Stimulated activated naive CD8-positive, alpha-beta T cell treated with anti-CD3 and anti-CD28 coated beads, Interleukin-15, Interleukin-2, amounts not matched to agents 100 U/mL and 50 U/mL, for 24 hours (primary cell): ENCODE results near the gene NCOA4.
A peak's percentile ranks its signal among the peaks of the same experiment; 100 is the strongest.
"Not testable (repeated sequence)": the region's sequence is repeated elsewhere in the genome, so short reads cannot be mapped to it uniquely, and the experiment has no call there.

ENCODE experiments used
- ATAC-seq: fragments of 150-1000 bp; cut with Tn5 transposase; one replicate; pipeline ENCODE4 v1.10.0; 2021
- DNase-seq: peaks from one replicate; pipeline ENCODE4 v3.0.0; 2021

The NCOA4 gene

DNA sequence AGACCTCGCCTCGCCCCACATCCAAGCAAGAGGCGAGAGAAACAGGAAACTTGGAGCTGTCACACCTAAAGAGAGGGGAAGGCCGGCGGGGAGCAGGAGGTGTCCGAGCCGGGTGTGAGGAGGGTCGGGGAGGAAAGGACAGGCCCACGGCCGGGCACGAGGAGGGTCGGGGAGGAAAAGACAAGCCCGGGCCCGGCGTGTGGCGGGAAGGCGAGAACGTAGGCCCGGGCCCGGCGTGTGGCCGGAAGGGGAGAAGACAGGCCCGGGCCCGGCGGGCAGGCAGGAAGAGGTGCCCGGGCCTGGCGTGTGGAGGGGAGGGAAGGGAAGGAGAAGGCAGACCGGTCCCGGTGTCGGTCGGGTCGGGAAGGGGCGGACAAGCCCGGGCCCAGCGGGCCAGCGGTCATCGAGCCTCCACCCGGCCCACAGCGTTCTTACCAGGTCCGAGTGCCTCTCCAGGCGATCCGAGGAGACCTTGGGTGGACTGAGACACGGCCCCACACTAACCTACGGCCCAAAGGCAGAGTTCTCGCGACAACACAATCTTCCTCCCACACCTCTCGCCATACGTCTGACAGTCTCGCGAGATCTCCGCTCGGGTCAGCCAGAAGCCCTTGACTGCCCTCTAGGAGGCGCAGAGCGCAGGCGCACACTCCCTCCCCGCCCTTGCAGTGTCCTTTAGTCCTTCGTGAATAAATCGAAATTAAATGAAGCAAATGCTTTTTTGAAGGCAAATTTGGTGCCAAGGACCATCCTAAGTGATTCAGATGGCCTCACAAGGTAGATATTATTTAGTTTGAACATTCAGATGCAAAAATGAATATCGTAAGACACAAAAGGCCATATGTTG, at the start of gene NCOA4:
Gene NCOA4 (minus strand): TSS at position 533 of the 847 bp plus-strand sequence. CDS start 13,943 bp downstream, outside the sequence.
- DNase-seq (peak; percentile 96), ATAC-seq (peak; percentile 98)

DNA sequence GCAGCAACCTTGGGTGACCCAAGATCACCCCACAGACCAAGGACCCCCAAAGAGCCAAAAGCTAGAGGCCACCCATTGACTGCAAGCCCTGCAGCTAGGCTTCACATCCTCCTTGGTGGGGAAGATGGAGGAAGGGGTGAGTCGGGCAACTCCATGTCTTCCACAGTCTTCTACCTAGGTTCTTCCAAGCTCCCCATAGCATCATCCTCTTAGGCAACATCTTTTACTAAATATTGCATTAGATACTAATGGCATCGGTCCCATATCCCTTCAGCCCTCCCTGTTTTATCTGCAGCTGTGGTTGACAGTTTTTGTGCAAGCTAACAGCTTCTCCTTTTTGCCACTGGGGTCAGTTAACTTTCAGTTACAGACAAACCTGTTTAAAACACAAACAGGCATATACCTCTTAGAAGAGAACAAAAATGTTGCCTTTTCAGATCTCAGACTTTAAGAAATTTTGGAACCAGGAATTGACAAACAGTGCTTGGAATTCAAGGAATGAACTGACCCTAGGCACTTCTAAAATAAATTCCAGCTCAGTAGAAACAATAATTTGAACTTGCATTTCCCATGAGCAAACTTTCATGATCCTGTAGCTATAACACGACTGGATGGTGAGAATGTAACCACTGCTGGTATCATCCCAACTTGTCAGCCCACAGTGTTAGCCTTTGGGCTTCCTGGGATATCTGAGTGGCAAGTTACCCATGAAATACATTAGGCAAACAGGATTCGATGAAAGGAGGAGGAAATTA, 49.6 kb upstream of the NCOA4 start:
- ATAC-seq, result no peak
- no peak for DNase-seq

DNA sequence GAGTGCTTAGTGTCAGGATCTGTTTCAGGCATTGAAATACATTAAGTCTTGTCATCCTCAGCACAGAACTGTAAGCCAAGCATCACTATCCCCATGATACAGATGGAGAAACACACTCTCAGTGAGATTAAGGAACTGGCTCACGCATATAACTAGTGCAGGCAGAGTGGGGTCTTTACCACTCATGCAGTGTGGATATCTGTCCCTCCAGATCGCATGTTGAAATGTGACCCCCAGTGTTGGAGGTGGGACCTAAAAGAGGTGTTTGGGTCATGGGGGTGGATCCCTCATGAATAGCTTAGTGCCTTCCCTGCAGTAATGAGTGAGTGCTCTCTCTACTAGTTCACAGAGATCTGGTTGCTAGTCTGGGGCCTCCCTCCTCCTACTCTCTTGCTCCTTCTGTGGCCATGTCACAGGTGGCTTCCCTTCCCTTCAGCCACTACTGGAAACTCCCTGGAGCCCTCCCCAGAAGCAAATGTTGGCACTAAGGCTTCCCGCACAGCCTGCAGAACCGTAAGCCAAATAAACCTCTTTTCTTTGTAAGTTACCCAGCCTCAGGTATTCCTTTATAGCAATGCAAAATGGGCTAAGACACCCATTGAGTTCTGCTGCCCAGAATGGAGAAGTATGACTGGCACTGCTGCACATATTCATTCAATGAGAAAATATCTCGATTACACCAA, 47.4 kb upstream of the NCOA4 start:
- ATAC-seq (no peak), DNase-seq (no peak)

DNA sequence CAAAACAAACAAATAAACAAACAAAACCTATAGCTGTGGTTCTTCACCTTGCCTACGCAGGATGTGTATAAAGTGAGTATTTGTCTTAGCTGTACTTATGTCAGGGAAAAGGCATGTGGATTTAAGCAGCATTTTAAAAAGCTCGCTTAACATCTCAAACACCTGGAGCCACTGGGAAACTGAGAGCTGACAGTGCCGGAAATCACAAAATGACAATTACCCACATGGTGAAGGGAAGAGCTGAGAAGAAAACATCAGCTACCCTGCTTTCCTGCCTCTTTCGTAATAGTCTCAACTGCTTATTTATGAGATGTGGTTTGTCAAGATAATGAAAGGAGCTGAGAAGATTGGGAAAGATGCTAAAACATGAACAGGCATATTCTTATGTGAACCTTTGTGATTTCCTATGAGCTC, 46.7 kb upstream of the NCOA4 start:
- ATAC-seq, result no peak

DNA sequence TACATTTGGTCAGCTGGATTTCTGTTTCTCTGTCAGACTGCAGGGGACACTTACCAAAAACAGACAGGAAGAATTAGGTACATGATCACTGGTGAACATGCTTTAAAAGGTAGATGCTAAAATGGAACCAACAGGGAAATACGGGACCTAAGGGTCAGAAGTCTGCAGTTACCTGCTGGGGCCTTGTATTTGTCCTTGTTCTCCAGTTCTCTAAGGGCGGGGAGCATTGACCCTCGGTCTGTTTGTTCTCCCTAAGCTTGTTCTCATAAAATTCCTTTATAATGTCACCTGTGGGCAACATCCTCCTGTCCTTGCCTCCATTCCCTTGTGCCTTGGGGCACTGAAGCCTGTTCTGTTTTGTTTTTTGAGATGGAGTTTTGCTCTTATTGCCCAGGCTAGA, 45.4 kb upstream of the NCOA4 start:
- DNase-seq (no peak), ATAC-seq (no peak)

More for the DNA sequence above, 46.7 kb upstream of the NCOA4 start:
- DNase-seq, result no peak

DNA sequence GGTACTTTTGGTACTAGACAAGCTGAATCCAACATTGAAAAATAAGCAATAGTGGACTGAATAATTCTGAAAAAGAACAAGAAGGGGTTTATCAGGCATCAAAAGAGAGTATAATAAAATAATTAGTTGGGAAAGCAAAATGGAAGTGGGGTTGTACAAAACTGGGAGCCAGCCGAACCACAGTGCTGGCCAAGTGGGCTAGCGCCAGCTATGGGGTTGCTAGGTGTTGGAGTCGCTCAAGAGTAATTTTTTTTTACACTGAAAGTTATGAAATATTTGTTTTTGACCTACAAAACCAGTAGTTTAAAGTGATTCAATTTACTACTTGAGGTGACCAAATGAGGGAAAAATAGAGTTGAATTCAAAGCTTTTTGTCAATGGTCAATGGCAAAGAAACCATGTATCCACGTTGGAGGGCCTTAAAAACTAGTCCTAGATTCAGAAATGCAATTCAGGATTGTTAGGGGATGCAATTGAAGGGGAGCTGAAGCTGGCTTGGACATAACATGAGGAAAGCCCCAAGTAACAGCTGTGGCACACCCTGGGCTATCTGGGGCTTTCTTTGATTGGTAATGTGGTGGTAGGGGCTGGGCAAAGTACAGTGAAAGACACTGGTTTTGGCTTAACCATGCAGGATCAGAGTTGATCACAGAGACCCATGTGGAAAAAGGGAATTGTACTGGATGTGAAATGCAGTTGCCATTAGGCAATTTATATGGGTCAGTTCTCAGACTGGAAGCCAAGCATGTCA, 43.9 kb upstream of the NCOA4 start:
- DNase-seq (no peak), ATAC-seq (no peak)

DNA sequence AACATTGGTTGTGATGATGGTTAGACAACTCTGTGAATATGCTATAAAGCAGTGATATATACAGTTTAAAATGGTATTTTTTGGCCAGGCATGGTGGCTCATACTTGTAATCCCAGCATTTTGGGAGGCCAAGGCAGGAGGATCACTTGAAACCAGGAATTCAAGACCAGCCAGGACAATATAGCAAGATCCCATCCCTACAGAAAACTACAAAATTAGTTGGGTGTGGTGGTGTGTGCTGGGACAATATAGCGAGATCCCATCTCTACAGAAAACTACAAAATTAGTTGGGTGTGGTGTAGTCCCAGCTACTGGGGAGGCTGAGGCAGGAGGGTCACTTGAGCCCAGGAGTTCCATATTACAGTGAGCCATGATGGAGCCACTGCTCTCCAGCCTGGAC, 43.1 kb upstream of the NCOA4 start:
- DNase-seq (no peak), ATAC-seq (no peak)

DNA sequence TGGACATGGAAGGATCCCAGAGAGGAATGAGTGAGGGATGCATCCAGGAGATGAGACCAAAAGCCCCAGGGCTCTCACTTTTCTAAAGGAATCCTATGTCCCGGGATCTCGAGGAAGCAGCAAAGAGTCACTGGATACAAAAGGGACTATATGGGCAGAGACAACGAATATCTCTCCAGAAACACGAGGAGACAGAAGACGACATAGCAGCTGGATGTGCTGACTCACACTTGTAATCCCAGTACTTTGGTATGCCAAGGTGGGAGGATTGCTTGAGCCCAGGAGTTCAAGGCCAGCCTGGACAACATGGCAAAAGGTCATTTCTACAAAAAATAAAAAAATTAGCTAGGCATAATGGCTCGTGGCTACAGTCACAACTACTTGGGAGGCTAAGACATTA, 40.3 kb upstream of the NCOA4 start:
- DNase-seq, result no peak
- no peak for ATAC-seq

DNA sequence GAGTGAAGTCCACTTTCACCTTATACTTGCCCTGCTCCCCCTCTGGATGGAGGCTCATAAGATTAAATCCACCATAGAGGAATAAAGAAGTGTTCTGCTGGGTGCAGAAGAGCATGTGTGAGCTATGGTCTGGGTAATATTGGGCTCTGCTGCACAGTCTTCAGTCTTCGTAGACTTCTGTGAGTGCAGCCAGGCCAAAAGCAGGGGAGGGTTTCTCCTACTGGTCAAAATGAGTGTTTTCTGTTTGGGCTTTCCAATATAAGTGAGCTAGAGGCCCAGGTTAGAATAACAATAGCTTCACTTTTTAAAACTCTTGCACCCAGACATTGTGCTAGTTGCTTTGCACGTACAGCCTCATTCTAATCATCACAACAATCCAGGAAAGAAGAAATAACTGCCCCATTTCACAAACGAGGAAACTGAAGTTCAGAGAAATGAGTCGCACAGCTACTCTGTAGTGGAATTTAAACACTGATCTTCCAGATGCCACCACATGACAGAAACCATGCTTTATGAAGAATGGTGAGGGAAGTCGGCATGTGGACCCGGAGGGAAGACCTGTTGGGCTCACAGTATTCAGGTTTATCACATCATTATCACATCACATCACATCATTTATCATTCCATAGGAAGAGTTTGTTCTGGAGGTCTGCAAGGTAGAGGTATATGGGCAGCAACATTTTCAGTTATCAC, 39.5 kb upstream of the NCOA4 start:
- DNase-seq (no peak), ATAC-seq (no peak)

DNA sequence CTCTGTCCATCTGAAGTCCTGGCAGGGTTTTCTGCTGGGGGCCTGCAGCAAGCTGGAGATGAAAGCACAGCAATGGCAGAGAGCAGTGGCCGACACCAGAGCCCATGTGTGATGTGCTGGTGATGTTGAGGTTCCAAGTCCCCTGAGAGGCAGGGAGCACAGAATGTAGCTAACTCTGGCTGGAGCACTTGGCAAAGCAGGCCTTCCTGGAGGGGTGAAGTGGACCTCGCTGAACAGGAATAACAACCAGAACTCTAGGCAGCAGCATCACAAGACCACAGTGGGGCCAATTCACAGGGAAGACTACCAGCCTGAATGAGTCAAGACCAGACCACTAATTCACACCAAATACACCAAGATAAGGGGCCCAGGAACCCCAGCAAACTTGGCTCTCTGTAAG, 38.5 kb upstream of the NCOA4 start:
- ATAC-seq (no peak), DNase-seq (no peak)

DNA sequence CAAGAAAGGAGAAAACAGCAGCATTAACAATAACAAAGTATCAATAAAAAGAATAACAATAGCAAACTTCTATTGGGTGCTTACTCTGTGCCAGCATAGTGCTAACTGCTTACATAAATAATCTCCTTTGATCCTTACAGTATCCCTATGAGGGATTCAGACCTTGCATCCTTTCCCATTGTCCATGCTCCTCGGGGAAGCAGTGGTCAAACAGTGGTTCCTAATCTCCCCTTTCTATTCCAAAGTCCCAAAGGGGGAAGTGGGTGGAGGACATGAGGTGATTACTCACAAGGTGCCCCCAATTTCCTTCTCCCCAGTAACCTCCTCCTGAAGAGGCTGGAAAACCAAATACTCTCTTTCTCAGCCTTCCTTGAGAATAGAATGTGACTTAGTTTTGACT, 37.7 kb upstream of the NCOA4 start:
- ATAC-seq, result no peak
- no peak for DNase-seq

DNA sequence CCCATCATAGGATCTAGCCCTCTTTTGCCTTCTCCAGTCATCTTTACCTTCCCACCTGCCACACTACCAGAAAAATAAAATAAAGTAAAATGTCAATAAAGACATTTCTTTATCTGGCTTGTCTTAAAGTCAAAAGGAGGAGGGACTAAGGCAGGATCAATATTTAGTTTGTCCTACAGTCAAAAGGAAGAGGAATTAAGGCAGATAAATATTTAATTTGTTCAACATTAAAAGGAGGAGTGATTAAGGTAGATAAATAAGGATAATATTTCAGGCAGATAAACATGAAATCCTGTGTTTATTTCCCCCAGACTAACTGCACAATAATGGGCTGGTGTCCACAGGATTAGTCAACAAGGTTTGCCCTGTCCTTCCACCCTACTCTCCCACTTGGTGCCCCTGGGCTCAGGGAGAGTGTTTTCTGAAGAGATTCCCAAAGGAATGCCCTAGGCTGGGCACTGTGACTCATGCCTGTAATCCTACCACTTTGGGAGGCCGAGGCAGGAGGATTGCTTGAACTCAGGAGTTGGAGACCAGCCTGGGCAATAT, 33.9 kb upstream of the NCOA4 start:
- no peak for DNase-seq
- no peak for ATAC-seq

DNA sequence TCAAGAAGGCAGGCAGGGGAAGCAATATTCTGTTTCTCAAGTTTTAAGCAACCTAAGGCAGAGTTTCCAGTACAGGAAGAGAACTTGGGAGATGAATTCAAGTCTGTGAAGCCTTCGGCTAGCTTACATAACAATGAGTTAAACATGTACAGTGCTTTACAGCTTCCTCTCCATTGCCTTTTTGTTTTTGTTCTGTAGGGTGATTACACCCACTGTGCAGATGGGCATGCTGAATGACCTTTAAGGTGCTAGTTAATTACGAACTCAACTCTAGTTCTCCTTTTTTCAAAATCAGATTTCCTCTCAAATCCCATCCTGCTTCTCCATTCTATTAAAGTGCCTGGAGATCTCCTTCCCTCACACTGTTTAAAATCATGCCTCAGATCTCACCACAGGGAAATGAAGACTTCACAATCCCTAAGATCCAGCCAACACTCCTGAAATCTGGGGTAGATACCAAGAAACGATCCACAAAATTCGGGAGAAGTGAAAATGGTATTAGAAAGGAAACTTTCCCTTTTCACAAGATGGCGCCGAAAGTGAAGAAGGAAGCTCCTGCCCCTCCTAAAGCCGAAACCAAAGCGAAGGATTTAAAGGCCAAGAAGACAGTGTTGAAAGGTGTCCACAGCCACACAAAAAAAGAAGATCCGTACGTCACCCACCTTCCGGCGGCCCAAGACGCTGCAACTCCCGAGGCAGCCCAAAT, 32.5 kb upstream of the NCOA4 start:
- DNase-seq (no peak), ATAC-seq (no peak)

DNA sequence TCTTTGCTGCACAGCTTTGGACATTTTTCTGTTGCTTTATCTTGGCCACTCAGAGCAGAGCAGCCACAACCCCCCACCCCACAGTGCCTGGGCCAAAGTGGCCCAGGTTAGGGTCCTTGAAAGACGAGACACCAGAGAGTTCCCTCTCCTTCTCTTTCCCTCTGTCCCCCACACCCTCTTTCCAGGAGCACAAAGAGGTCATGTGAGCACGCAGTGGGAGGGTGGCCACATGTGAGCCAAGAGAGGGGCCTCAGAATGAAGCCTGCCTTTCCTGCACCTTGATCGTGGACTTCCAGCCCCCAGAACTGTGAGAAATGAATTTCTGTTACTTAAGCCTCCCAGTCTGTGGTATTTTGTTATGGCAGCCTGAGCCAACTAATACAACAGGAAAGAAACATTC, 30.3 kb upstream of the NCOA4 start:
- DNase-seq (no peak), ATAC-seq (no peak)

DNA sequence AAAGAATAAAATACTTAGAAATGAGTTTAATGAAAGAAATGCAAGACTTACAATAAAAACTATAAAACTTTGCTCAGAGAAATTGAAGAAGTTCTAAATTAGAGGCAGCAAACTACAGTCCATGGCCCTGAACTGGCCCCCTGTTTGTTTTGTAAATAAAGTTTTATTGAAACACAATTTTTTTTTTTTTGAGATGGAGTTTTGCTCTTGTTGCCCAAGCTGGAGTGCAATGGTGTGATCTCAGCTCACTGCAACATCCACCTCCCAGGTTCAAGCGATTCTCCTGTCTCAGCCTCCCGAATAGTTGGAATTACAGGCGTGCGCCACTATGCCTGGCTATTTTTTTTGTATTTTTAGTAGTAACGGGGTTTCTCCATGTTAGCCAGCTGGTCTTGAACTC, 27.5 kb upstream of the NCOA4 start:
- not testable (repeated sequence) for ATAC-seq, DNase-seq

DNA sequence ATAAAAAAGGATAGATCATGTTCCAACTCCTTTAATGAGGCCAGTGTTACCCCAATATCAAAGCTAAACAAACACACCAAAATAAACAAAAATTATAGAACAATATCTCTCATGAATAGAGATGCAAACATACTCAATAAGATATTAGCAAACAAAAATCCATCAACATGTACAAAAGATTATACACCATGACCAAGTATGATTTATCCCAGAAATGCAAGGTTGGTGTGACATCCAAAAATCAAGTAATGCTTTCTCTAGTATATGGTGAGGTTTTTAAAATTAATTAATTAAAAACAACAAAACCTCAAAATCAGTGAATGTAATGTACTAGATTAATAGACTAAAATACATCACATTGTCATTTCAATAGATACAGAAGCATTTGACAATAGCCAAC, 26.6 kb upstream of the NCOA4 start:
- ATAC-seq, result no peak
- no peak for DNase-seq

DNA sequence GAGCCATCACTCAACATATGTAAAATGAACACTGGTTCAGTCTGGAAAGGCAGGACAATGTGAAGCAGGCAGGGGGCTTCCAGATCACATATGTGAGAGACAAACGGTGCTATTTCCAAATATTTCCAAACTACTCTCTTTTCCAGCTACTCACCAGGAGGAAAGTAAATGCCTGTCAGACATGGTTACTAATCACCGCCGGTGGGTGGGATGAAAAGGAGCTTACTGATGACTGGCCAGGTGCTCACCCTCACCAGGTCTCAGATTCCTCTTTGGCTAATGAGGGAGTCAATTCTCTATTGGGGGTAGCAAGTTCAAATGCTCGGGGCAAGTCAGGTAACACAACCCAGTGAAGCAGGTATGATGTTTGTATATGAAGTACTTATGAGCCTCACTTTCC, 25.3 kb upstream of the NCOA4 start:
- no peak for DNase-seq
- no peak for ATAC-seq

DNA sequence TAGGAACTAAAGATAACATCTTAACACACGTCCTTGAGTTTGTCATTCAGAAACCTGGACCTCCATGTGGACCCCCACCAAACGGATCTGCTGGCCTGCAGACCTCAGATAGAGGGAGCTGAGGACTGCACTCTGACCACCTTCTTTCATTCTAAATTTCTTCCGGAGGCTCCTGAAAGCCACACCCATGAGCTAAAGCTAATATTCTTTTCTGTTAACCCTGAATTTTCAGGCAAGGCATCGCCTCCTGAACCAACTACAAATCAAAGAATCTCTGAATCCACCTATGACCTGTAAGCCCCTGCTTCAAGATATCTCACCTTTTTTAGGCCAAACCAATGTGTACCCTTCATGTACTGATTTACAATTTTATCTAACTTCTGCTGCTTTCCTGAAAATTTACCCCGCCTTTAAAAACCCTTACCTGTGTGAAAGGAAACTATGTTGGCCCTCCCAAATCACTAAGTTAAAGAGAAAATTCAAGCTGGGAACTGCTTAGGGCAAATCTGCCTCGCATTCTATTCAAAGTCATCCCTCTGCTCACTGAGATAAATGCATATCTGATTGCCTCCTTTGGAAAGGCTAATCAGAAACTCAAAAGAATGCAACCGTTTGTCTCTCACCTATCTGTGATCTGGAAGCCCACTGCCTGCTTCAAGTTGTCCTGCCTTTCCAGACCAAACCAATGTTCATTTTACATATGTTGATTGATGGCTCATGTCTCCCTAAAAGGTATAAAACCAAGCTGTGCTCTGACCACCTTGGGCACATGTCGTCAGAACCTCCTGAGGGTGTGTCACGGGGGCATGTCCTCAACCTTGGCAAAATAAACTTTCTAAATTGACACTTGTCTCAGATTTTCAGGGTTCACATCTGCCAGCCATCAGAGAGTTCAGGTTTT, 23.4 kb upstream of the NCOA4 start:
- ATAC-seq (no peak), DNase-seq (no peak)

DNA sequence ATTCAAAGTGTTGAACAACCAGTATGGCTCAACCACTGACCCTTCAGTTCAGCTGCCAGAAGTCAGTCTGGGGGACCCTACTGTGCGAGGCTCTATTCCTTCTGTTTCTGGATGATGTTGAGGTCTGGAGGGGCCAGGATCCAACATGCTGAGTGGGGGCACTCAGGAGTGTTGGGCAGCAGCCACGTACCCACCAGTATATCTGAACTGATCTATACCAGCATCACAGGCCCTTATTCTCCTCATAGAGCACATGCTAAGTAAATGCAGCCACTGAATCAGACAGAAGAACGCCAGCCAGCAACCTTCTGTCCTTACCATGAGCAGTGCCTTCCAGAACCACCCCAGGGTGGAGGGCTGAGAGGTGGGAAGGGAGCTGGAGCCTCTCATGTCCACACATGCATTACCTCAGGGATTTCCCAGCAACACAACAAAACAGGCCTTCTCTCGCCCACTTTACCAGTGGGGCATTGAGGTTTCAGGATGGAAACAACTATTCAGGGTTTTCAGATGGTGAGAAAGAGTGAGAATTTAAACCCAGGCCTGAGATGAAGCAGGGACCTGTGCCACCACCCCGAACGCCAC, 22.5 kb upstream of the NCOA4 start:
- no peak for DNase-seq
- no peak for ATAC-seq
